H9 (cell line): ENCODE data around the gene MYOM1. TPM values are rescaled to one million over a fixed set of nuclear protein-coding genes. Genes with fewer than 3 reads are reported as not detected.

ENCODE experiments used
- DNase-seq: peaks from one replicate; pipeline ENCODE4 v3.0.0-alpha.2; 2017
- H2AFZ ChIP-seq: one replicate; pipeline ENCODE4 v1.6.1; 2013; ENCODE audit warnings: mild to moderate bottlenecking, low read length, control low read depth, moderate library complexity
- H2AK5ac ChIP-seq: 2 replicates; pipeline ENCODE4 v1.6.1; 2013; ENCODE audit warnings: low read length, control low read depth, mixed read lengths; ENCODE audit not compliant: insufficient read length
- H2BK120ac ChIP-seq: one replicate; pipeline ENCODE4 v1.6.1; 2013; ENCODE audit warnings: low read depth, mild to moderate bottlenecking, low read length, control low read depth, inconsistent platforms; ENCODE audit not compliant: poor library complexity, severe bottlenecking
- H2BK12ac ChIP-seq: 2 replicates; pipeline ENCODE4 v1.6.1; 2013; ENCODE audit warnings: low read length, control low read depth, mixed read lengths, low read depth; ENCODE audit not compliant: insufficient read length
- H2BK15ac ChIP-seq: 2 replicates; pipeline ENCODE4 v1.6.1; 2013; ENCODE audit warnings: low read depth, low read length, control low read depth
- H2BK20ac ChIP-seq: one replicate; pipeline ENCODE4 v1.6.1; 2013; ENCODE audit warnings: low read depth, mild to moderate bottlenecking, low read length, control low read depth, inconsistent platforms; ENCODE audit not compliant: poor library complexity, severe bottlenecking
- H2BK5ac ChIP-seq: 2 replicates; pipeline ENCODE4 v1.6.1; 2013; ENCODE audit warnings: low read length, control low read depth, mixed read lengths; ENCODE audit not compliant: insufficient read length
- H3K14ac ChIP-seq: 2 replicates; pipeline ENCODE4 v1.6.1; 2013; ENCODE audit warnings: low read length, control low read depth; ENCODE audit not compliant: insufficient read depth
- H3K18ac ChIP-seq: 2 replicates; pipeline ENCODE4 v1.6.1; 2013; ENCODE audit warnings: low read depth, mild to moderate bottlenecking, mixed read lengths, low read length, control low read depth; ENCODE audit not compliant: insufficient read length
- H3K23ac ChIP-seq: 2 replicates; pipeline ENCODE4 v1.6.1; 2013; ENCODE audit warnings: low read length, control low read depth, mixed read lengths, low read depth; ENCODE audit not compliant: insufficient read length
- H3K23me2 ChIP-seq: 2 replicates; pipeline ENCODE4 v1.6.1; 2013; ENCODE audit warnings: low read depth, mild to moderate bottlenecking, mixed read lengths, low read length, control low read depth; ENCODE audit not compliant: insufficient read length, poor library complexity, severe bottlenecking
- H3K27ac ChIP-seq: 2 replicates; pipeline ENCODE4 v1.5.1; 2013; ENCODE audit warnings: low read length, control low read depth, mixed read lengths, low read depth; ENCODE audit not compliant: insufficient read length
- H3K27me3 ChIP-seq: 2 replicates; pipeline ENCODE4 v1.6.1; 2013; ENCODE audit warnings: low read length, control low read depth, inconsistent platforms; ENCODE audit not compliant: insufficient read depth
- H3K4ac ChIP-seq: 2 replicates; pipeline ENCODE4 v1.6.1; 2013; ENCODE audit warnings: low read depth, mild to moderate bottlenecking, control low read depth, inconsistent platforms, low read length, moderate library complexity
- H3K4me1 ChIP-seq: 2 replicates; pipeline ENCODE4 v1.6.1; 2013; ENCODE audit warnings: low read length, control low read depth, inconsistent platforms; ENCODE audit not compliant: insufficient read depth
- H3K4me2 ChIP-seq: 2 replicates; pipeline ENCODE4 v1.6.1; 2013; ENCODE audit warnings: low read length, control low read depth, mixed read lengths; ENCODE audit not compliant: insufficient read length, insufficient read depth
- H3K56ac ChIP-seq: 2 replicates; pipeline ENCODE4 v1.6.1; 2013; ENCODE audit warnings: low read depth, mild to moderate bottlenecking, mixed read lengths, low read length, control low read depth; ENCODE audit not compliant: insufficient read length
- H3K79me1 ChIP-seq: 2 replicates; pipeline ENCODE4 v1.6.1; 2013; ENCODE audit warnings: low read depth, mild to moderate bottlenecking, moderate library complexity, low read length, control low read depth, inconsistent platforms; ENCODE audit not compliant: insufficient read depth, poor library complexity, severe bottlenecking
- H3K79me2 ChIP-seq: 2 replicates; pipeline ENCODE4 v1.6.1; 2013; ENCODE audit warnings: low read length, control low read depth, inconsistent platforms; ENCODE audit not compliant: insufficient read depth
- H3K9ac ChIP-seq: 2 replicates; pipeline ENCODE4 v1.6.1; 2013; ENCODE audit warnings: low read length, control low read depth, mixed read lengths; ENCODE audit not compliant: insufficient read length; ENCODE audit errors: extremely low read depth
- H3K9me3 ChIP-seq: one replicate; pipeline ENCODE4 v1.6.1; 2013; ENCODE audit warnings: low read depth, low read length, inconsistent platforms; ENCODE audit not compliant: control insufficient read depth
- H3T11ph ChIP-seq: one replicate; pipeline ENCODE4 v1.6.1; 2013; ENCODE audit warnings: mild to moderate bottlenecking, low read length, control low read depth, inconsistent platforms
- H4K20me1 ChIP-seq: one replicate; pipeline ENCODE4 v1.6.1; 2013; ENCODE audit not compliant: control insufficient read depth, insufficient read length, insufficient read depth
- H4K5ac ChIP-seq: 2 replicates; pipeline ENCODE4 v1.6.1; 2013; ENCODE audit warnings: low read depth, mild to moderate bottlenecking, mixed read lengths, low read length, control low read depth; ENCODE audit not compliant: insufficient read length
- H4K8ac ChIP-seq: replicated peaks from 2 replicates; pipeline ENCODE4 v1.6.1; 2013; ENCODE audit warnings: low read length, control low read depth, mixed read lengths, low read depth; ENCODE audit not compliant: insufficient read length
- H4K91ac ChIP-seq: 2 replicates; pipeline ENCODE4 v1.6.1; 2013; ENCODE audit warnings: low read depth, mild to moderate bottlenecking, moderate library complexity, mixed read lengths, low read length, control low read depth; ENCODE audit not compliant: insufficient read length
- H3K27ac Mint-ChIP-seq, 3 experiments: 2 replicates in 2 of 3; 3 replicates in 1 of 3; pipeline ENCODE4 v1.8.0; 2020 to 2021; ENCODE audit warnings: mixed read lengths in 3 of 3, mild to moderate bottlenecking in 1 of 3, moderate library complexity in 1 of 3
- H3K27me3 Mint-ChIP-seq: 2 replicates; pipeline ENCODE4 v1.8.0; 2021; ENCODE audit warnings: low read depth, mild to moderate bottlenecking, moderate library complexity, mixed read lengths
- H3K36me3 Mint-ChIP-seq, 3 experiments: 2 replicates in 2 of 3; 3 replicates in 1 of 3; pipeline ENCODE4 v1.8.0; 2020 to 2021; ENCODE audit warnings: low read depth in 3 of 3, mixed read lengths in 3 of 3; ENCODE audit not compliant: insufficient read depth in 1 of 3
- H3K4me1 Mint-ChIP-seq, 2 experiments: 2 replicates each; pipeline ENCODE4 v1.8.0; 2020; ENCODE audit warnings: mixed read lengths in 2 of 2
- H3K4me3 Mint-ChIP-seq, 2 experiments: 2 replicates in 1 of 2; 3 replicates in 1 of 2; pipeline ENCODE4 v1.8.0; 2020 to 2021; ENCODE audit warnings: mild to moderate bottlenecking in 2 of 2, mixed read lengths in 2 of 2, moderate library complexity in 1 of 2
- H3K9me3 Mint-ChIP-seq, 2 experiments: 2 replicates in 1 of 2; 3 replicates in 1 of 2; pipeline ENCODE4 v1.8.0; 2020; ENCODE audit warnings: mild to moderate bottlenecking in 2 of 2, mixed read lengths in 2 of 2, moderate library complexity in 1 of 2
- CTCF ChIP-seq: fragments of 200-600 bp; sonication (generic); conservative IDR thresholded peaks from 3 replicates; pipeline ENCODE4 v1.8.0; 2021; ENCODE audit warnings: antibody characterized with exemption, mild to moderate bottlenecking
- WGBS: extraction: QIAGEN DNeasy Blood & Tissue Kit; methylation state at CpG from one replicate; pipeline ENCODE4 v1.1.7; 2013; ENCODE audit warnings: missing lambda C conversion rate, low lambda C conversion rate, mixed read lengths; ENCODE audit not compliant: insufficient read length; ENCODE audit errors: extremely low coverage; 5-methylcytosine and 5-hydroxymethylcytosine counted together
- total RNA-seq: library from RNA; stranded (reverse); gene quantifications from 2 replicates; pipeline ENCODE4 v1.2.1, GENCODE V29; 2021

Gene MYOM1
- total RNA-seq, 1 experiment from 2014 or later, result 0.17 TPM

- H2BK15ac ChIP-seq, result no peak overlapping the region
- H3T11ph ChIP-seq, result no peak overlapping the region
- no peak overlapping the region for H3K4ac ChIP-seq
- H3K23me2 ChIP-seq, result no peaks in the 10 kb centered on the region
- no peak overlapping the region for H2BK120ac ChIP-seq
- H3K9me3 Mint-ChIP-seq, result no peaks in the 10 kb centered on the region
- H4K8ac ChIP-seq, result no peak overlapping the region
- H3K4me1 ChIP-seq, result no peaks in the 10 kb centered on the region
- H3K4me2 ChIP-seq, result no peak overlapping the region
- no peaks in the 10 kb centered on the region for H4K20me1 ChIP-seq
- no peak for DNase-seq
- no peaks in the 10 kb centered on the region for H3K9me3 ChIP-seq
- no peak overlapping the region for H3K9ac ChIP-seq
- H3K27me3 Mint-ChIP-seq, result no peaks in the 10 kb centered on the region; the same call in 1 of the 2 replicates
- H3K56ac ChIP-seq, result no peak overlapping the region
- no peak overlapping the region for H2AK5ac ChIP-seq
- no peak overlapping the region for H2AFZ ChIP-seq
- no peak overlapping the region for H3K27ac Mint-ChIP-seq
- no peaks in the 10 kb centered on the region for H3K27me3 ChIP-seq
- H3K14ac ChIP-seq, result no peak overlapping the region
- no peak overlapping the region for H3K23ac ChIP-seq
- TF ChIP-seq CTCF, result no peak
- no peak overlapping the region for H4K91ac ChIP-seq
- peaks cover 18 to 20% of the 10 kb centered on the region in 2 experiments for H3K4me1 Mint-ChIP-seq
- no peaks in the 10 kb centered on the region for H3K79me2 ChIP-seq
- no peaks in the 10 kb centered on the region for H3K36me3 Mint-ChIP-seq
- no peak overlapping the region for H3K18ac ChIP-seq
- no peak overlapping the region for H2BK12ac ChIP-seq
- no peak overlapping the region for H3K4me3 Mint-ChIP-seq
- no peak overlapping the region for H2BK20ac ChIP-seq
- H4K5ac ChIP-seq, result no peak overlapping the region
- no peak overlapping the region for H2BK5ac ChIP-seq
- WGBS, result no CpG with 5 or more reads among the region's 8 CpGs
- no peak overlapping the region for H3K27ac ChIP-seq
- H3K79me1 ChIP-seq, result no peaks in the 10 kb centered on the region
These were observed 178.9 kb downstream of the MYOM1 start for GRCh38 chr18:3040881-3041280.
